ENCODE results near the gene METTL25.

METTL25 gene

GRCh38 chr12:82474181-82474797, 116.0 kb downstream of the METTL25 start:
- DNase-seq = no peak

- no peak for DNase-seq
Measured at GRCh38 chr12:82474798-82475184, 116.5 kb downstream of the METTL25 start.

- no peak for DNase-seq
Measured at GRCh38 chr12:82475211-82475610, 116.9 kb downstream of the METTL25 start.

GRCh38 chr12:82476511-82476910, 118.2 kb downstream of the METTL25 start:
- DNase-seq = no peak

GRCh38 chr12:82479511-82479910, 121.2 kb downstream of the METTL25 start:
- DNase-seq = no peak

GRCh38 chr12:82480606-82481005, 122.3 kb downstream of the METTL25 start:
- no peak for DNase-seq

- no peak for DNase-seq
Measured at GRCh38 chr12:82481954-82482353, 123.6 kb downstream of the METTL25 start.

- DNase-seq = no peak
Measured at GRCh38 chr12:82486524-82487235, 128.4 kb downstream of the METTL25 start.

GRCh38 chr12:82504409-82504808, 146.1 kb downstream of the METTL25 start:
- no peak for DNase-seq

- no peak for DNase-seq
Measured at GRCh38 chr12:82505150-82505549, 146.8 kb downstream of the METTL25 start.

GRCh38 chr12:82507686-82508085, 149.4 kb downstream of the METTL25 start:
- DNase-seq = no peak

- no peak for DNase-seq
Measured at GRCh38 chr12:82510386-82510785, 152.1 kb downstream of the METTL25 start.

GRCh38 chr12:82514880-82515279, 156.6 kb downstream of the METTL25 start:
- DNase-seq = no peak

GRCh38 chr12:82515652-82516051, 157.3 kb downstream of the METTL25 start:
- no peak for DNase-seq

- peak; percentile 23 for DNase-seq
Measured at GRCh38 chr12:82517027-82517426, 158.7 kb downstream of the METTL25 start.

- peak; percentile 39 for DNase-seq
Measured at GRCh38 chr12:82517808-82518207, 159.5 kb downstream of the METTL25 start.

GRCh38 chr12:82519510-82519909, 161.2 kb downstream of the METTL25 start:
- DNase-seq = no peak

GRCh38 chr12:82522285-82522684, 164.0 kb downstream of the METTL25 start:
- DNase-seq = no peak

- DNase-seq = no peak
Measured at GRCh38 chr12:82522762-82523161, 164.4 kb downstream of the METTL25 start.

- DNase-seq = no peak
Measured at GRCh38 chr12:82523996-82524395, 165.7 kb downstream of the METTL25 start.

GRCh38 chr12:82524641-82525040, 166.3 kb downstream of the METTL25 start:
- DNase-seq = no peak

GRCh38 chr12:82525616-82526015, 167.3 kb downstream of the METTL25 start:
- DNase-seq = no peak

GRCh38 chr12:82527165-82527780, 168.9 kb downstream of the METTL25 start:
- DNase-seq = peak; percentile 63
